HG03460 (cell line): ENCODE measurements around the gene CXXC5.
"Not testable (repeated sequence)": the region's sequence is repeated elsewhere in the genome, so short reads cannot be mapped to it uniquely, and the experiment has no call there.

Source experiments
- ATAC-seq: cut with Tn5 transposase; IDR thresholded peaks from one replicate; pipeline ENCODE4 v1.9.1; 2021; ENCODE audit not compliant: unreplicated experiment

The CXXC5 gene

GRCh38 chr5:139709582-139710318 is 61.6 kb downstream of the CXXC5 start:
- ATAC-seq: no peak

DNA sequence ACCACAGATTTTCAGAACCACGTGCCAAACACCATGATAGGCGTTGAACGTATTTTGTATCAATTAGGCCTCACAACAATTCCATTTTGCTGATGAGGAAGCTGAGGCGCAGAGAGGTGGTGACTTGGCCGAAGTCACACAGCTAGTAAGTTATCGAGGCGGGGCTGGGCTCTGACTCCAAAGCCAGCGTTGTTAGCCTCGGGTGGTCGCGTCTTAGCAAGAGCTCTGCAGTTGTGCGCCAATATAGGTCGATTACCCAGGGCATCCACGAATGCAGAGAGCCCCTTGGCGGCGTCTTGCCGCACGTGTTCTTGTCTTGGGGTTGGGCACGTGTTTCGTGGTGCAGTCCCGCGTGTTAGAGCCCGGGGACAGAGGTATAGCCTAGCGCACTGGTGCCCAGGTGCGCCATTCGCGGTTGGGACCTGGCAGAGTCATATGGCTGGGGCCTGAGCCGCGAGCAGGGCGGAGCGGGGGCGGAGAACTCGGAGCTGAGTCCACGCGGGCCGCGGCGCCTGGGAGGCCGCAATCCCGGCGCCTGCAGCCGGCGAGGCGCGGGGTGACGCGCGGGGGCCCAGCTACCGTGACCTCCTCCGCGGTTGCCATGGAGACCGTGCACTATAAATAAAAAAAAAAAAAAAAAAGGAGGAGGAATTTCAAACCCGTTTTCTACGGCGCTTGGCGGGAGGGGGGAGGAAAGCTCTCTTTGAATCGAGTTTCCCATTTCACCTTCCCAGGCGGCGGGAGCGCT is 62.3 kb downstream of the CXXC5 start:
- no peak for ATAC-seq

GRCh38 chr5:139711067-139711905 is 63.1 kb downstream of the CXXC5 start:
- no peak for ATAC-seq

DNA sequence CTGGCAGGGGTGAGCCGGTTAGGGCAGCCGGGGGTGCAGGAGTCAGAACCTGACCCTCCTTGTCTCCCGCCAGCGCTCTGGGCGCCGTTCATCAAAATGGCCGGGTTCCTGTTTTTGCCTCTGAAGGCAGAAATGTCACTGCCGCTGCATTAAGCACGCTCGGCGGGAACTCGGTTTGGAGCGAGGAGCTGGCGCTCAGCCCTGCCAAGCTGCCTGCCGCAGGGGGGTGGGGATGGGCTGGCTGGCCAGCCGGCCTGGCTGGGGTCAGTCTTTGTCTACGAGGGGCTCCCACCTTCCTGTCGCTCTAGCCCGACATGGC is 63.7 kb downstream of the CXXC5 start:
- no peak for ATAC-seq

DNA sequence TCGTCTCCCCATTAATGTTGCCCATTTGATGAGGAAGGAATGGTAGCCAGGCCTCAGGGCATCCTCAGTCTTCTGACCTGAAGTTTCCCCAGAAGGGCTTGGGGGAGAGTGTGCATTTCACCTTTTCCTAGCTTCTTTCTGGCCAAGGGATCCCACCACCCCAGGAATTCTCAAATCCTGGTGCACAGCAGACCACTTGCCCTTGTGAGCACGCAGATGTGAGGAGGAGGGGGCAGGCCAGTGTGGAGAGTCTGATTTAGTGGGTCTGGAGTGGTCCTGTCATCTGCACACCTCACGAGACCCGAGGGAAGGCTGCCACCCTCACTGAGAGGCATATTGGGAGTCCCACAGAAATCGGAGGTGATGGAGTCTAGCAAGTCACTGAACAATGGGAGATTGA is 64.3 kb downstream of the CXXC5 start:
- ATAC-seq: no peak

- not testable (repeated sequence) for ATAC-seq
Observed at GRCh38 chr5:139713898-139714297, 65.7 kb downstream of the CXXC5 start.

DNA sequence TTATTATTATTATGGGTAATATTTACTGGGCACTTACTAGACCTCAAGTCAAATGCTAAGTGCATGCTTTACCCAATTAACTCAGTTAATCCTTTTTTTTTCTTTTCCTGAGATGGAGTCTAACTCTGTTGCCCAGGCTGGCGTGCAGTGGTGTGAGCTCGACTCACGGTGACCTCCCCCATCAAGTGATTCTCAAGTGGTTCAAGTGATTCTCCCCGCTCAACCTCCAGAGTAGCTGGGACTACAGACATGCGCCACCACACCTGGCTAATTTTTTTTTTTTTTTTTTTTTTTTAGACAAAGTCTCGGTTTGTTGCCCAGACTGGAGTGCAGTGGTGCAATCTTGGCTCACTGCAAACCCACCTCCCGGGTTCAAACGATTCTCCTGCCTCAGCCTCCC is 69.1 kb downstream of the CXXC5 start:
- no peak for ATAC-seq

- not testable (repeated sequence) for ATAC-seq
Observed at GRCh38 chr5:139718403-139718802, 70.3 kb downstream of the CXXC5 start.

GRCh38 chr5:139719970-139720369 is 71.8 kb downstream of the CXXC5 start:
- ATAC-seq: not testable (repeated sequence)

DNA sequence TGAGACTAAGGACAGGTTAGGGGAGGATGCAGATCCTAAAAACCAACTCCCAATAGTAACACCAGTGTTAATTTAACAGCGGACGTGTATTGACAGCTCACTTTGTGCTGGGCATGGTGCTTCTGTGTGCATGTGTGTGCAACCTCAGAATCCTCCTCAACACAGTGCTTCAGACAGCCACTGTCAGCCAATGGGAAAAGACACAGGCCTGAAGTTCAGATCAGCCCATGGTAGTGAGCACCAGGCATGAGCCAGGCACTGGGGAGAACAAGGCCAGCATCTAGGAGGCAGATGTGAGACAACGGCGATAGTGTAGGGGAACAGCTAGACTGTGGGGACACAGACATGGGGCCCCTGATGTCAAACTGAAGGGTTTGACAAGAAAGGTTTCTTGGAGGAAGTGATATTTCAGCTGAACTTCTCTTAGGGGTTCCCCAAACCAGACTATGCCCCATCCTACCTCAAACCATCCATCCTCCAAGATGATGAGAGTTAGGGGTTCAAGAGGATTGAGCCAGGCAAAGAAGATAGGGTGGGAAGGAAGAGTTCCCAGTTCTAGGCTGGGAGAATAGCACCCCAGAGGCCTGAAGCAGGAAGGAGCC is 75.9 kb downstream of the CXXC5 start:
- ATAC-seq: no peak

GRCh38 chr5:139725073-139725830 is 77.1 kb downstream of the CXXC5 start:
- ATAC-seq: no peak

GRCh38 chr5:139726248-139726647 is 78.1 kb downstream of the CXXC5 start:
- no peak for ATAC-seq

DNA sequence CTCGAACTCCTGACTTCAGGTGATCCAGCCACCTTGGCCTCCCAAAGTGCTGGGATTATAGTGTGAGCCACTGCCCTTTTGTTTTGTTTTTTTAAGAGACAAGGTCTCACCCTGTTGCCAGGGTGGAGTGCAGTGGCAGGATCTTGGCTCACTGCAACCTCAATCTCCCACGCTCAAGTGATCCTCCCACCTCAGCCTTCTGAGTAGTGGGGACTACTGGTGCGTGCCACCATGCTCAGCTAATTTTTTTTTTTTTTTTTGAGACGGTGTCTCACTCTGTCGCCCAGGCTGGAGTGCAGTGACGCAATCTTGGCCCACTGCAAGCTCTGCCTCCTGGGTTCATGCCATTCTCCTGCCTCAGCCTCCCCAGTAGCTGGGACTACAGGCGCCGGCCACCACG is 79.5 kb downstream of the CXXC5 start:
- not testable (repeated sequence) for ATAC-seq

- ATAC-seq: no peak
Observed at GRCh38 chr5:139731281-139731680, 83.1 kb downstream of the CXXC5 start.

DNA sequence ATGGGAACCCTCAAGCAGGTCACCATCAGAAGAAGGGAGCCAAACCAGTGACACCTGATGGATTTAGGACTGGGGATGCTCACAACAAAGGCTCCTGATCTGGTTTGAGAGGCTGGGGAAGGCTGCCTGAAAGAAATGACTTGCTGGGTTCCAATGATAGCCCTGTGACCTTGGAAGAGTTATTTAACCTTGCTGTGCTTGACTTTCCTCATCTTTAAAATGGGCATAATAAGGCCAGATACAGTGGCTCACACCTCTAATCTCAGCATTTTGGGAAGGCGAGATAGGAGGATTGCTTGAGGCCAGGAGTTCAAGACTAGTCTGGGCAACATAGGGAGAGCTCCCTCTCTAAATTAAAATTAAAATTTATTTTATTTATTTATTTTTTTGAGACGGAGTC is 83.9 kb downstream of the CXXC5 start:
- no peak for ATAC-seq

- ATAC-seq: no peak
Observed at GRCh38 chr5:139733010-139733688, 85.0 kb downstream of the CXXC5 start.
